Vagina (tissue), 2 donors: Measurements from ENCODE around the gene PDE1C.

ENCODE experiments used
- CTCF ChIP-seq, 3 experiments: fragments of 450-650 bp in 2 of 3; fragments of 200-600 bp in 1 of 3; sonication (generic) in 1 of 3; IDR thresholded peaks; one replicate each; pipeline ENCODE4 v1.5.1; 2017 to 2019; ENCODE audit warnings: antibody characterized with exemption in 3 of 3, mild to moderate bottlenecking in 2 of 3, moderate library complexity in 2 of 3
- POLR2A ChIP-seq, 2 donors: fragments of 450-650 bp; IDR thresholded peaks; one replicate each; pipeline ENCODE4 v1.6.1; 2017; ENCODE audit warnings: antibody characterized with exemption in 2 of 2, mild to moderate bottlenecking in 2 of 2, moderate library complexity in 2 of 2

GRCh38 chr7:32073533-32073932 is 3.3 kb upstream of the PDE1C start:
- no peak for TF ChIP-seq POLR2A (IDR thresholded peaks at IDR 0.05)
- TF ChIP-seq CTCF (IDR thresholded peaks at IDR 0.05) = no peak
